Loucy (cell line): ENCODE measurements around the gene LLCFC1.

Source experiments
- H2AFZ ChIP-seq: fragments of 200-600 bp; sonication (generic); 2 replicates; pipeline ENCODE4 v1.6.0; 2016; ENCODE audit warnings: antibody characterized with exemption, mild to moderate bottlenecking, low read length, moderate library complexity
- H3F3A ChIP-seq: fragments of 200-600 bp; 2 replicates; pipeline ENCODE4 v1.6.0; 2016; ENCODE audit warnings: antibody characterized with exemption, low read depth, mild to moderate bottlenecking
- H3K27me3 ChIP-seq: fragments of 200-600 bp; sonication (generic); 2 replicates; pipeline ENCODE4 v1.6.1; 2014; ENCODE audit warnings: low read length, mild to moderate bottlenecking; ENCODE audit not compliant: insufficient read depth, poor library complexity, severe bottlenecking
- H3K36me3 ChIP-seq: fragments of 200-600 bp; sonication (generic); 2 replicates; pipeline ENCODE4 v1.6.1; 2016; ENCODE audit warnings: low read length; ENCODE audit not compliant: insufficient read depth
- H3K4me1 ChIP-seq: fragments of 200-600 bp; sonication (generic); 2 replicates; pipeline ENCODE4 v1.5.1; 2014; ENCODE audit warnings: low read length, mild to moderate bottlenecking; ENCODE audit not compliant: insufficient read depth, poor library complexity, severe bottlenecking
- H3K4me2 ChIP-seq: fragments of 200-600 bp; sonication (generic); 2 replicates; pipeline ENCODE4 v1.6.0; 2014; ENCODE audit warnings: antibody characterized with exemption, low read length, low read depth, mild to moderate bottlenecking; ENCODE audit not compliant: poor library complexity, severe bottlenecking
- H3K4me3 ChIP-seq: fragments of 200-600 bp; sonication (generic); 2 replicates; pipeline ENCODE4 v1.5.1; 2014; ENCODE audit warnings: low read length, mild to moderate bottlenecking, mixed read lengths; ENCODE audit not compliant: poor library complexity, severe bottlenecking
- H3K79me2 ChIP-seq: fragments of 200-600 bp; sonication (generic); 2 replicates; pipeline ENCODE4 v1.6.1; 2014; ENCODE audit warnings: low read length; ENCODE audit not compliant: insufficient read depth
- H3K9ac ChIP-seq: fragments of 200-600 bp; sonication (generic); 2 replicates; pipeline ENCODE4 v1.6.0; 2014; ENCODE audit warnings: mild to moderate bottlenecking, low read depth, low read length, moderate library complexity; ENCODE audit not compliant: poor library complexity, severe bottlenecking
- H3K9me2 ChIP-seq: fragments of 200-600 bp; sonication (generic); replicated peaks from 2 replicates; pipeline ENCODE4 v1.6.1; 2016; ENCODE audit warnings: low read depth, low read length, mixed read lengths
- H3K9me3 ChIP-seq: fragments of 200-600 bp; sonication (generic); 2 replicates; pipeline ENCODE4 v1.6.1; 2014; ENCODE audit warnings: mild to moderate bottlenecking, antibody characterized with exemption, low read length, low read depth; ENCODE audit not compliant: insufficient read depth
- H4K20me1 ChIP-seq: fragments of 200-600 bp; sonication (generic); 2 replicates; pipeline ENCODE4 v1.6.0; 2014; ENCODE audit warnings: antibody characterized with exemption, low read length, mild to moderate bottlenecking; ENCODE audit not compliant: insufficient read depth, poor library complexity, severe bottlenecking
- EZH2phosphoT487 ChIP-seq: fragments of 200-600 bp; IDR thresholded peaks from 2 replicates; pipeline ENCODE4 v1.6.1; 2018; ENCODE audit warnings: antibody characterized with exemption, mild to moderate bottlenecking, moderate library complexity, borderline replicate concordance
- TF ChIP-seq, protein P1 (sequence below): fragments of 200-600 bp; sonication (generic); conservative IDR thresholded peaks from 2 replicates; pipeline ENCODE4 v1.5.1; 2014; ENCODE audit warnings: mild to moderate bottlenecking, antibody characterized with exemption, low read length

The LLCFC1 gene

DNA sequence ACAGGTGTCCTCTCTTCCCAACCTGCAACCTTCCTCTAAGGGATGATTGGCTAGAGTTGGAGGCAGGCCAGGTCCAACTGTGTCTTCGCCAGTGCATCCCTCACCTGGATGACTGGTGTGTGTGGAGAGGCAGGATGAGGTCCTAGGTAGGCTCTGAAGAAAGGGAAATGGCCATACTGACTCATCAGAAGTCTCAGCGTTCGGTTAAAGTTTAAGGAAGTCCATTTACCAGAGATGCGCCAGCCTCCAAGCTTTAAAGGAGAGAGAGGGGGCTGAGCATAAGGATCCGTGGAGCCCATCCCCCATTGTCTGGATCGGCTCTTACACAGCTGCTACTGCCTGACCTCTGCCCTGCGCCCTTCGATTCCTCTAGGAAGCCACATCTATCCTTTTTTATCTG is 18.4 kb downstream of the LLCFC1 start:
- H3K4me1 ChIP-seq: peaks cover 4% of the 10 kb centered on the region
- no peaks in the 10 kb centered on the region for H4K20me1 ChIP-seq
- no peaks in the 10 kb centered on the region for H3F3A ChIP-seq
- H3K79me2 ChIP-seq: no peaks in the 10 kb centered on the region
- no peak overlapping the region for H3K9ac ChIP-seq
- no peak overlapping the region for H2AFZ ChIP-seq
- no peaks in the 10 kb centered on the region for H3K9me2 ChIP-seq
- no peak for TF ChIP-seq EZH2phosphoT487
- TF ChIP-seq, protein P1, sequence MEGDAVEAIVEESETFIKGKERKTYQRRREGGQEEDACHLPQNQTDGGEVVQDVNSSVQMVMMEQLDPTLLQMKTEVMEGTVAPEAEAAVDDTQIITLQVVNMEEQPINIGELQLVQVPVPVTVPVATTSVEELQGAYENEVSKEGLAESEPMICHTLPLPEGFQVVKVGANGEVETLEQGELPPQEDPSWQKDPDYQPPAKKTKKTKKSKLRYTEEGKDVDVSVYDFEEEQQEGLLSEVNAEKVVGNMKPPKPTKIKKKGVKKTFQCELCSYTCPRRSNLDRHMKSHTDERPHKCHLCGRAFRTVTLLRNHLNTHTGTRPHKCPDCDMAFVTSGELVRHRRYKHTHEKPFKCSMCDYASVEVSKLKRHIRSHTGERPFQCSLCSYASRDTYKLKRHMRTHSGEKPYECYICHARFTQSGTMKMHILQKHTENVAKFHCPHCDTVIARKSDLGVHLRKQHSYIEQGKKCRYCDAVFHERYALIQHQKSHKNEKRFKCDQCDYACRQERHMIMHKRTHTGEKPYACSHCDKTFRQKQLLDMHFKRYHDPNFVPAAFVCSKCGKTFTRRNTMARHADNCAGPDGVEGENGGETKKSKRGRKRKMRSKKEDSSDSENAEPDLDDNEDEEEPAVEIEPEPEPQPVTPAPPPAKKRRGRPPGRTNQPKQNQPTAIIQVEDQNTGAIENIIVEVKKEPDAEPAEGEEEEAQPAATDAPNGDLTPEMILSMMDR: no peak
- no peak overlapping the region for H3K4me3 ChIP-seq
- no peaks in the 10 kb centered on the region for H3K36me3 ChIP-seq
- no peaks in the 10 kb centered on the region; the same call in 1 of the 2 replicates for H3K9me3 ChIP-seq
- H3K4me2 ChIP-seq: no peak overlapping the region
- H3K27me3 ChIP-seq: no peaks in the 10 kb centered on the region

DNA sequence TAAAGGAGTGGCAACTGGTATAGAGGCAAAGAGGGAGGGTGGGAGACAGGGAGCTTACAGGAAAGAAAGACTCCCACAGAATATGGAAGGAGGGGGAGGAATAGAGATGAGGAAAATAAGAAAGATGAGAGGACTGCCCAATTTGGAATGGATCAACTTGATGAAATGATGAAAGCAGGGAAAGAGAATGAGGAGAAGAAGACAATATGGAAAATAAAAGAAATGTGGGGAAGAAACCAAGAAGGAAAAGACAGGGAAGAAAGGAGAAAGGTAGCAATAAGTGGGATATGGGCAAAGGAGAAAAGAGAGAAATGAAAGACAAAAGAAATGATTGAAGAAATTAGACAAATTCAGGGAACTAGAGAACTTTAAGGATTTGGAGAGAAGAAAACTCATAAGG is 19.9 kb downstream of the LLCFC1 start:
- H3K27me3 ChIP-seq: no peaks in the 10 kb centered on the region
- H3K9me2 ChIP-seq: no peaks in the 10 kb centered on the region
- no peak overlapping the region for H2AFZ ChIP-seq
- H3K36me3 ChIP-seq: no peaks in the 10 kb centered on the region
- H3K4me1 ChIP-seq: peaks cover 4% of the 10 kb centered on the region
- no peak overlapping the region for H3K9ac ChIP-seq
- H3K9me3 ChIP-seq: no peaks in the 10 kb centered on the region; the same call in 1 of the 2 replicates
- TF ChIP-seq, protein P1: no peak
- no peak for TF ChIP-seq EZH2phosphoT487
- H3K79me2 ChIP-seq: no peaks in the 10 kb centered on the region
- H3K4me3 ChIP-seq: no peak overlapping the region
- H3F3A ChIP-seq: no peaks in the 10 kb centered on the region
- H4K20me1 ChIP-seq: no peaks in the 10 kb centered on the region
- H3K4me2 ChIP-seq: no peak overlapping the region

DNA sequence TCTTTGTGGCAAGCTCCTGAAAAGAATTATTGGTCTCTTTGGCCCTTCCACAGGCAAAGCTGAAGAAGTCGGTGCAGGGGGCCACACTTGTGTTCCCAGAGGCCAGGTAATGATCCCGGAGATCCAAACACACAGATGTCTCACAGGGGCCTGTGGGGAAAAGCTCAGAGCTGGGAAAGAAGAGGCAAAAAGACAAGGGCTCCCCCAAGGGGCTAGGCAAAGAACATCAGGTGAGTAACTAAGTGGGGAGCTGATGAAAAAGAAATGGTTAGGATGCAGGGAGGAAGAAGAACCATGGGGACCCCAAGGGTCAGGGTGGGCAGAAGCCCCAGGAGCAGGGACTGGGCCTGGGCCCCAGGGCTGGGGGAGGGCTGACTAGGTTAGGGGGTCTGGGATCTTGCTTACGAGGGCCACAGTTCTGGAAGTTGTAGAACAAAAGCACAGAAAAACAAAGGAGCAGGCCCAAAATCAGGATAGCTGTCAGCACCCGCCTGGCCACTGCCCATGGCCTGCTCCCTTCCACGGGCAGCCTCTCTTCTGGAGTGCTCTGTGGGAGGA is 21.8 kb downstream of the LLCFC1 start:
- Histone ChIP-seq H3K9ac (no peak overlapping the region), H3K36me3 (no peaks in the 10 kb centered on the region), H3K9me2 (no peaks in the 10 kb centered on the region), H3K4me3 (no peak overlapping the region), H3K79me2 (no peaks in the 10 kb centered on the region), H3K9me3 (no peaks in the 10 kb centered on the region), H3K4me2 (no peak overlapping the region), H3K27me3 (no peaks in the 10 kb centered on the region), H4K20me1 (no peaks in the 10 kb centered on the region), H3K4me1 (peaks cover 4% of the 10 kb centered on the region), H3F3A (no peaks in the 10 kb centered on the region), H2AFZ (no peak overlapping the region)
- TF ChIP-seq, protein P1: peak; percentile 70
- TF ChIP-seq EZH2phosphoT487: no peak
